ENCODE measurements around the gene RNF114.
"Not testable (repeated sequence)": the region's sequence is repeated elsewhere in the genome, so short reads cannot be mapped to it uniquely, and the experiment has no call there.

Gene RNF114

DNA sequence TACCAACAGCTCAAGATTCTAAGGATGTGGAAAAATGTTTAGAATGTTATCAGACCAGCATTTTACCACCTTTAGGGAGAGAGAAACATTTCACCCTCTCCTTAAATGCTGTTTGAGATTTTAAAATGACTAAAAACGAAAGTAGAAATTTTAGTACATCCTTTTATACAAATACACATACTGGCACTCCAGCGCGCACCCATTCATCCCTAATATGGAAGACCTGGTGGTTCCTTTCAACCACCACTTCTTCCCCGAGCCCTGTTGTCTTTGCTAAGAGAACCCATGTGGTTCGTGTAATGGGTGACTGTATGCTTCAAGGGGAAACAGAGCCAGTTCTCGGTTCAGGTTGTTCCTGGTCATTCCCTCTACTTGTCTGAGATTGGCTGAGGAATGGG lies 42.1 kb upstream of the RNF114 start:
- Mint-ChIP-seq H3K4me3 (no peak overlapping the region), H3K9me3 (ENCODE audit: low read depth) (no peaks in the 10 kb centered on the region), H3K36me3 (peaks cover 2% of the 10 kb centered on the region), H3K27me3 (no peaks in the 10 kb centered on the region), H3K27ac (peak overlapping the region; percentile 73), H3K4me1 (ENCODE audit: low read depth) (peaks cover 13% of the 10 kb centered on the region)

DNA sequence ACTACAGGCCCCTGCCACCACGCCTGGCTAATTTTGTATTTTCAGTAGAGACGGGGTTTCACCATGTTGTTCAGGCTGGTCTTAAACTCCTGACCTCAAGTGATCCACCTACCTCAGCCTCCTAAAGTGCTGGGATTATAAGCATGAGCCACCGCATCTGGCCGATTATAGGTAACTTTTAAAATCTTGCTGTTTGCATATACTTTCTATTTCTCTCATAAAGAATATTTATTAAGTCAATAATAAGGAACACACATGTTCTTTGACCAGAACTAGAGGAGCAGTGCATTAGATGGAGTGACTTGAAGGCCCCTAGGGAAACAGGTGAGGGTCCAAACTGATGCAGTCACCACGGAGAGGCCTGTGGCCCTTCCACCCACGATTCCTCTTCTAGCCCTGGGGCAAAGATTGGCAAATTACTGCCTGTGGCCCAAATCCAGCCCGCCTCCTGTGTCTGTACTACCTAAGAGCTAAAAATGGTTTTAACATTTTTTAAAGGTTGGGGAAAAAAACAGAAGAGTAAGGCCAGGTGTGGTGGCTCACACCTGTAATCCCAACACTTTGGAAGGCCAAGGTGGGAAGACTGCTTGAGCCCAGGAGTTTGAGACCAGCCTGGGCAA lies 40.6 kb upstream of the RNF114 start:
- not testable (repeated sequence) for H3K27ac Mint-ChIP-seq; H3K36me3 Mint-ChIP-seq; H3K27me3 Mint-ChIP-seq; H3K9me3 Mint-ChIP-seq (ENCODE audit: low read depth); H3K4me3 Mint-ChIP-seq
- H3K4me1 Mint-ChIP-seq (ENCODE audit: low read depth), result peaks cover 13% of the 10 kb centered on the region

DNA sequence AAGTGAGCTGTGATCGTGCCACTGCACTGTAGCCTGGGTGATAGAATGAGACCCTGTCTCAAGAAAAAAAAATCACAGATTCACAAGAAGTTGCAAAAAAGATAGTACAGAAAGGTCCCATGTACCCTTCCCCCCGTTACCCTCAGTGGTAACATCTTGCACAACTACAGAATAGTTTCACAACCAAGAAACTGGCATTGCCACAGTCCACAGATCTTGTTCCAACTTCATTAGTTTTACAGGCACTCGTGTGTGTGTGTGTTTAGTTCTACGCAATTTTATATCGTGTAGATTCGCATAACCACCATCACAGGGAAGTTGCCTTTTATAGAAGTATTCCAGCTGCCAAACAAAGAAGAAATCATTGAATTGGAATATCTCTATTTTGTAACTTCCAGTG lies 40.0 kb upstream of the RNF114 start:
- Mint-ChIP-seq H3K4me1 (ENCODE audit: low read depth) (peaks cover 13% of the 10 kb centered on the region), H3K27me3 (no peaks in the 10 kb centered on the region), H3K27ac (no peak overlapping the region), H3K36me3 (peaks cover 3% of the 10 kb centered on the region), H3K9me3 (ENCODE audit: low read depth) (no peaks in the 10 kb centered on the region), H3K4me3 (no peak overlapping the region)

DNA sequence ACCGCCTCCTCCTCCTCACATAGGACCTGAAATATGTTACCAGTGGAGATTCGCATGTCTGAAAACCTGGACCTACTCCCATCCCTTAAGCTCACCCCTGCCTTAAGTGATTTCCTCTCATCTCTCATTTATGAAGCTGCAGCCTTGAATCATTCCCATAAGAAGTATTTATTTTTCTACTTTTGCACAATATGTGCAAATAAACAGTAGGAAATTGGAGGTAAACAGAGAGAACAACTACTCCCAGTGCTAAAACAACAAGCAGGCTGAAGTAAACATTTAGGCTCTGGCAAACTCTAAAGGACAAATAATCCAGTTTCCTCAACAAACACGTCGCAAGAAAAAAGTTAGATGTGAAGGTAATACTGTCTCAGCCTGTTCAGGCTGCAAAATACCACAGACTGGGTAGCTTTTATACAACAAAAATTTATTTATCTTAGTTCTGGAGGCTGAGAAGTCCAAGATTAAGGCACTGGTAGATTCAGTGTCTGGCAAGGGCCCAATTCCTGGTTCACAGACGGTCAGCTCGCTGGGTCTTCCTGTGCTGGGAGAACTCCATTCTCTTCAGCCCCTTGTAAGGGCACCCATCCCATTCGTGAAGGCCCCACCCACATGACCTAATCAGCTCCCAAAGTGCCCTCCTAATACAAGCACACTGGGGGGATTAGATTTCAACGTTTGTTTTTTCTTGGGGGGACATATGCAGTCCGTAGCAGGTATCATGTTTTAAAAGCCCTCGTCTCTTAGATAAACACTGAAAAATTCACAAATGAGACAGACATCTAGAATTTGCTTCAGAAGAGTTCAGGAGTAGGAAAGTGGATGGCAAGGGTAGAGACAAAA lies 36.4 kb upstream of the RNF114 start:
- peaks cover 3% of the 10 kb centered on the region for H3K36me3 Mint-ChIP-seq
- H3K27ac Mint-ChIP-seq, result no peak overlapping the region
- H3K4me3 Mint-ChIP-seq, result no peak overlapping the region
- no peaks in the 10 kb centered on the region for H3K4me1 Mint-ChIP-seq (ENCODE audit: low read depth)
- no peaks in the 10 kb centered on the region for H3K9me3 Mint-ChIP-seq (ENCODE audit: low read depth)
- no peaks in the 10 kb centered on the region for H3K27me3 Mint-ChIP-seq

DNA sequence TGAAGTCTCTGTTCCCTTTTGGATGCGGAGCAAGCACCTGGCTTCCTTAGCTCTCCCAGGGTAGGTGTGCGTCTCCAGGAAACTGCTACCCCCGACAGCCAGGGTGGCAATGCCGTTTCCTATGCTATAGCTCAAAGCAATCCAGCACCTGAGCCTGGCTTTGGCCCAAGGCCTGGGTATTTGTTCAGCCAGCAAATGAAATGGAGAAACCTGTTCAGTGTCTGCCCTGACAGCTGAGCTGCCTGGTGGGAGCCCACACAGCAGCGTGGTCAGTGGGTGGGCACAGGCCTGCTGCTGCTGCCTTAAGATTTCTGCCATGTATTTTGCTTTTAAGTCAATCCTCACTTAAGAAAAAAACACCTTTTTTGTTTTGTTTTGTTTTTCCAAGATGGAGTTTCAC lies 34.6 kb upstream of the RNF114 start:
- Mint-ChIP-seq H3K27ac (no peak overlapping the region), H3K4me3 (no peak overlapping the region), H3K9me3 (ENCODE audit: low read depth) (no peaks in the 10 kb centered on the region), H3K27me3 (no peaks in the 10 kb centered on the region), H3K4me1 (ENCODE audit: low read depth) (peaks cover 3% of the 10 kb centered on the region), H3K36me3 (peaks cover 9% of the 10 kb centered on the region)

DNA sequence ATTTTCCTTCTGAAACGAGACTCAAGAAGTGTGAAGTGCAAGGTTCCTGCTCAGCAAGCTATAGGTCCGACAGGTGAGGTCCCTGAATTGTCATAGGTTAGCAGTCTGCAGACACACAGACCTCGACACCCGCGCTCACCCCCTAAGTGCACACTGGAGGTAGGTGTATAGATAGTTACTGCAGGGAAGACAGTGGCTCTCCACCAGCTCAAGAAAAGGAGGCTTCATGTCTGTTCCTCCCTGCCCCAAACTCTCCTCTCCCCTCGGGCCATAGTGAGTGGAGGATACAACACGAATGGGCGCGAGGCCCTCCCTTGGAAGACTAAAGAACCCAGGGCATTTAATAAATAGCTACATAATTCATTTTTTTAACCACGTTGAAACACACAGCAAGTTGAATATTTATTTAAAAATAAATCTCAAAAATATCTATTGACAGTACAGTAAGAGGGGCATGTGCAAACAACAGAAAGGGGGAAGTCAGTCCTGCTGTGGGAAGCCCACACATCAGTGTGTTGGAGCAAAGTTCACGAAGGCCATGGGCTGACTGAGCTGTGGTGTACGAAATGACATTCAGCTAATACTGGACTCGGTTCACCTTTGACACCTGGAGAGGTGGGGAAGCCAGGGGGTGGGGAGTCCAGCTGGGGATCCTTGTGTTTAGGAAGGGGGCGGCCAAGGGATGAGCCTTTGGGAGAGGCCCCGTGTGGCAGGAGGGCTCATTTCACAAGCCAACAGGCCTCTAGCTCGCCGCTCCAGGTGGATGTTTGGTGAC lies 31.6 kb upstream of the RNF114 start:
- peaks cover 7% of the 10 kb centered on the region for H3K36me3 Mint-ChIP-seq
- no peak overlapping the region for H3K4me3 Mint-ChIP-seq
- H3K4me1 Mint-ChIP-seq (ENCODE audit: low read depth), result peaks cover 3% of the 10 kb centered on the region
- H3K27me3 Mint-ChIP-seq, result no peaks in the 10 kb centered on the region
- H3K9me3 Mint-ChIP-seq (ENCODE audit: low read depth), result no peaks in the 10 kb centered on the region
- H3K27ac Mint-ChIP-seq, result no peak overlapping the region

DNA sequence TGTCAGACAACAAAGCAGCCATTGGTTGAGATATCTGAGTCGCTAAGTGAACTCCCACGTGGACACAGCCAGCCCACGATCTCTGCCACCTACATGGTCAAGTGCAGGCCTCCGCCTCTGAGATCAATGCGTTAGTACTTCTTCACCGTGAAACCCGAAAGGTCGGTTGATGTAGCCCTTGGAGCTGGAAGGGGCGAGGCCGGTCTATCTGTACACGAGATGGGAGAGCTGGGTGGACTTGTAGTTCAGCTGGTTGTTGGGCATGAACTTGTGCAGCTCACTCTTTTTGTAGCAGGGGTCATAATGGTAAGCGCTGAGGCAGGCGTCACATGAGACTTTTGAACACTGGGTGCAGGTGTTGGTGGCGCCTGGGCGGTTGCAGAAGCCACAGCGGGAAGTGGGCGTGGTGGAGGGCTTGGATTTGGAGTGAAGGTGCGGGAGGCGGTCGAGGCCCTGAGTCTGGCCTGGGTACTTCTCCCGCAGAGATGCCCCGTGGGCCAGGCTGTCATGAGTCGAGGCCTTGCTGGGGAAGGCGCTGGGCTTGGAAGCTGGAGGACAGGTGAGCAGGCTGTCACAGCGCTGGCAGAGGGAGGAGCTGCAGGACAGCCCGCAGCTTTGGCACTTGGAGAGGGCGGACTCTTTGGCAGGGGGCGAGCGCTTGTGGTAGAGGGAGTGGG lies 30.6 kb upstream of the RNF114 start:
- no peaks in the 10 kb centered on the region for H3K9me3 Mint-ChIP-seq (ENCODE audit: low read depth)
- peaks cover 7% of the 10 kb centered on the region for H3K36me3 Mint-ChIP-seq
- H3K4me3 Mint-ChIP-seq, result no peak overlapping the region
- no peaks in the 10 kb centered on the region for H3K27me3 Mint-ChIP-seq
- no peak overlapping the region for H3K27ac Mint-ChIP-seq
- H3K4me1 Mint-ChIP-seq (ENCODE audit: low read depth), result peaks cover 3% of the 10 kb centered on the region

DNA sequence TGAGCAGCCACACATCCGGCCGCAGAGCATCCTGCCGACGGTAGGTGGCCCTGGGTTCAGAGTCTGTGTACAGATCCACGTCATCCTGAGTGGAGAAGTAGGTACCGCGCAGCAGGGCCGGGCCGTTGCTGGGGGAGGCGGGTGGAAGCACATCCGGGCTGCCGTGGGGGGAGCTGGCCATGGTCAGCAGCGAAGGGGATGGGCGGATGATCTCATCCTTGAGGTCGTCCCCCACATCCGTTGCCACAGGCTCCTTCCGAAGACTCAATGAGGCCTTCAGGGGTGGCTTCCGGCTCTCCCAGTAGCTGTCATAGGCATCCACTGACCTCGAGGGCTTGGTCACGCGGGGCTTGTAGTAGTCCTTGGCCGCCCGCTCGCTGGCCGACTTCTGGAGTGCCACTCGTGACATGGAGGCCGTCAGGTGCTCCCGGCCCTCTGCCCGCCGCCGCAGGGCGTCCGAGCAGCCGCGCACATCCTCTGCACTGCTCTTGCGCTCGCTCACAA lies 30.0 kb upstream of the RNF114 start:
- H3K4me1 Mint-ChIP-seq (ENCODE audit: low read depth), result peaks cover 6% of the 10 kb centered on the region
- H3K9me3 Mint-ChIP-seq (ENCODE audit: low read depth), result no peaks in the 10 kb centered on the region
- no peak overlapping the region for H3K4me3 Mint-ChIP-seq
- peaks cover 7% of the 10 kb centered on the region for H3K36me3 Mint-ChIP-seq
- H3K27ac Mint-ChIP-seq, result no peak overlapping the region
- no peaks in the 10 kb centered on the region for H3K27me3 Mint-ChIP-seq

DNA sequence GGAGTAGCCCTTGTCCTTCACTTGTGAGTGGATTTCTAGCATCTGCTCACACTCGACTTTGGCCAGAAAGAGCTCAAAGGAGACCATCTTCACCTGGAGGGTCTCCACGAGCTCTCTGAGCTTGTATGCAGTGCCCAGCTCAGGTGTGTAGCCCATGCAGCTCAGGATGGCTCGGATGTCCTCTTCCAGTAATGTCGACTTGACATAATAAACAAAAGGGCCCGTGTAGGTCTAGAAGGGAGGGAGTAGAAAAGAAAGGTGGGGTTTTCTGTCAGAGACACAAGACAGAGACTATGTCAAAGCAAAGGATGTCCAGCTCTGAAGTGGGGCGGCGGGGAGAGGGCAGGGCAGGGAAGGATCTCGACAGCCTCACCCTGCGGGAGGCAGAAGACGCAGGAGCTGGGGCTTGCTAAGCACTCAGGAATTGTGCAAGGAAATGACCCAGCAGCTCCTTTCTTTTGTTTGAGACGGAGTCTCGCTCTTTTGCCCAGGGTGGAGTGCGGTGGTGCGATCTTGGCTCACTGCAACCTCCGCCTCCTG lies 29.5 kb upstream of the RNF114 start:
- no peak overlapping the region for H3K27ac Mint-ChIP-seq

DNA sequence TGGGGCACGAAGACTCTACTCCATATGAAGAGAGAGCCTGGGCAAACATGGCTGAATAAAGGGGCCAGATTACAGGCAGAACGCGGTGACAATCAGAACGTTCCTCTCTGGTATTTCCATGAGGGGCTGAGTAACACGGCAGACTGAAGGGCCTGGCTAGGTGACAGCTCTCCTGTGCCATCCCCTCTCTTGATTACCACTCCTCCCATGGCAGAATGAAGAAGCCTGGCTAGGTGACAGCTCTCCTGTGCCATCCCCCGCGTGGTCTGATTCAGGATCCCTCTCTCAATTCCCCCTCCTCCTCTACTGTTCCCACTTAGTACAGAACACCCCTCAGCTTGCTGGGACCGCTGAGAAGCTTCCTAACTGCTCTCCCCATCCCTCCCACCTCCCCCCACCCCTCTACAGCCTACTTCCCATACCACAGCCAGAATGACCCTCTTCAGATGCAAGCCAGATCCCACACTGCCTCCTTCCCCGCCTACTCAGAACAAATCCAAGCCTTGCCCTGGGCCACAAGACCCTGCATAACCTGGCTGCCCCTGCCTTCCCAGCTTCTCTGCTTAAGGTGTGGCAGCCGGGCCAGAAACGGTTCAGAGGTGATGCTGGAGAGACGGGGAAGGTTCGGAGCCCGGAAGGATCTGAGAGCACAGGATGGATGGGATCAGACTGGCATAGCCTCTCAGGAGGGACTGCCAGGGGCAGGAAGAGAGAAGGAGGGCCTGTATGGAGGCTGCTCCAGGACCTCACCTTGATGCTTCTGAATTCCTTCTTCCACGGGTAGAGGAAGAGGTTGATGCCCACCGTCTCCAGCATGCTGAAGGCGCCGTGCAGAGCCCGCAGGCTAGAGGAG lies 28.6 kb upstream of the RNF114 start:
- Mint-ChIP-seq H3K27ac (no peak overlapping the region), H3K4me3 (no peak overlapping the region), H3K9me3 (ENCODE audit: low read depth) (no peaks in the 10 kb centered on the region), H3K36me3 (peaks cover 7% of the 10 kb centered on the region), H3K4me1 (ENCODE audit: low read depth) (peaks cover 11% of the 10 kb centered on the region), H3K27me3 (no peaks in the 10 kb centered on the region)

More for the DNA sequence above, 29.5 kb upstream of the RNF114 start:
- Mint-ChIP-seq H3K4me3 (no peak overlapping the region), H3K27me3 (no peaks in the 10 kb centered on the region), H3K4me1 (ENCODE audit: low read depth) (peaks cover 6% of the 10 kb centered on the region), H3K9me3 (ENCODE audit: low read depth) (no peaks in the 10 kb centered on the region), H3K36me3 (peaks cover 7% of the 10 kb centered on the region)

DNA sequence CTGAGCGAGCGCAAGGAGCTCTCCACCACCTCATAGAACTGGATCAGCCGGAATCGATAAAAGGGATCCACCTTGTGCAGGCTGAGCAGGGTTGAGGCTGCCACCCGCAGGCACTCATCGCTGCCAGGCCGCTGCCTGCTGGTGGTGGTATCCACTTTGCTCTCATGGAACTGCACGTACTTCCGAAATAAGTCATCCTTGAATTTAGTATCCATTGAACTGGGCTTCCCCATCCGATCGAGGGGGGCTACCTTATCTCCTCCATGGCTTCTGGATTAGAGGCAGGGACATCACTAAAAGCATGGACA lies 28.0 kb upstream of the RNF114 start:
- Mint-ChIP-seq H3K27me3 (no peaks in the 10 kb centered on the region), H3K27ac (no peak overlapping the region), H3K4me3 (no peak overlapping the region), H3K36me3 (peaks cover 7% of the 10 kb centered on the region), H3K4me1 (ENCODE audit: low read depth) (peaks cover 13% of the 10 kb centered on the region), H3K9me3 (ENCODE audit: low read depth) (no peaks in the 10 kb centered on the region)

DNA sequence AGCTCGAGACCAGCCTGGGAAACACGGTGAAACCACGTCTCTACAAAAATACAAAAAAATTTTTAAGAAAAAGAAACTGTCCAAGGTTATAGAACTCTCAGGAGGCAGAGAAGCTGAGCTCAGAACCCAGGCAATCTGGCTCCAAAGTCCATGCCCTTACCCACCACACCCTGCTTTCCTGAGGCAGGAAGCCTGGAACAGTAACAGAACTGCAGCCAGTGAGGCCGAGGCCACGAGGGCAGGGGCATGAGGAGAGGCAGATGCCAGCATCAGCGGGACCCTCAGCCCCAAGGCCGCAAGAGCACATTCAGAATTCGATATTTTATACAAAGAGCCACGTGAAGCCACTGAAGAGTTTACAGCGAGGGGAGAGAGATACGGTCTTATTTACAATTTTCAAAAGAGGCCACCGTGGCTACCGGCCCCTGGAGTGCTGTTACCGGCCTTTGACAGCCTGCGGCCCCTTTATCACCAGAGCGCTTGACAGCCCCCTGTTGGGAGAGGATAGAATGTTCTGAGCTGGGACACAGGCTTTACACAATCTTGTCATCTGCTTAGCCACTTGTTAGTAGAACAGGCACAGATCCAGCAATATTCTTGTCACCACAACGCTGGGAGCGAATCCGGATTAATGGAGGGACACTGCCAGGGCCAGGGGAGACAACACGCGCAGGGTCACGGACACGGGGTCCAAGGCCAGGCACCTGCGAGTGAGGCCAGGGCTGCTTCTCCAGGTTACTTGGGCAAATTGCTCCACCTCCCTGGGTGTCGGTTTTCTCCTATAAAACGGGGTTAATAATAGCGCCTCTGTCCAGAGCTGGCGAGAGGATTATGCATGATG lies 26.5 kb upstream of the RNF114 start:
- no peaks in the 10 kb centered on the region for H3K27me3 Mint-ChIP-seq
- no peak overlapping the region for H3K4me3 Mint-ChIP-seq
- H3K36me3 Mint-ChIP-seq, result peaks cover 7% of the 10 kb centered on the region
- H3K9me3 Mint-ChIP-seq (ENCODE audit: low read depth), result no peaks in the 10 kb centered on the region
- peaks cover 28% of the 10 kb centered on the region for H3K4me1 Mint-ChIP-seq (ENCODE audit: low read depth)
- no peak overlapping the region for H3K27ac Mint-ChIP-seq

DNA sequence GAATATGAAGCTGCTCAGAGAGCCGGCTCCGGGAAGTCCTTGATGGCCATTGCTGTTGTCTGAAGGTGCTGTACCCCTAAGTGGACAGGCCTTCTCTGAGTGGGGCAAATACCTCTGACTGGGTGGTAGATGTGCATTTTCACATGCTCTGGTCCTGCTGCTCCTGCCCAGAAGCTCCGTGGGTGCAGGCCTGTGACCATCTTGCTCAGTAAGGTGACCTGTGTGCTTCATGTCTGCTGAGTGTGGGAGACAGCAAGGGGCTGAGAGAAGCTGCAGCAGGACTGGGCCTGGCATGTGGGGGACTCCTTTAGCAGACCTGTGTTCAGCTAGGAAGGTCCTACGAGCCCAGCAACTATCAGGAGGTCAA lies 25.9 kb upstream of the RNF114 start:
- no peak overlapping the region for H3K4me3 Mint-ChIP-seq
- H3K9me3 Mint-ChIP-seq (ENCODE audit: low read depth), result no peaks in the 10 kb centered on the region
- H3K27me3 Mint-ChIP-seq, result no peaks in the 10 kb centered on the region
- peaks cover 7% of the 10 kb centered on the region for H3K36me3 Mint-ChIP-seq
- peaks cover 29% of the 10 kb centered on the region for H3K4me1 Mint-ChIP-seq (ENCODE audit: low read depth)
- H3K27ac Mint-ChIP-seq, result no peak overlapping the region
